ENCODE data around the gene GAN.

The GAN gene

DNA sequence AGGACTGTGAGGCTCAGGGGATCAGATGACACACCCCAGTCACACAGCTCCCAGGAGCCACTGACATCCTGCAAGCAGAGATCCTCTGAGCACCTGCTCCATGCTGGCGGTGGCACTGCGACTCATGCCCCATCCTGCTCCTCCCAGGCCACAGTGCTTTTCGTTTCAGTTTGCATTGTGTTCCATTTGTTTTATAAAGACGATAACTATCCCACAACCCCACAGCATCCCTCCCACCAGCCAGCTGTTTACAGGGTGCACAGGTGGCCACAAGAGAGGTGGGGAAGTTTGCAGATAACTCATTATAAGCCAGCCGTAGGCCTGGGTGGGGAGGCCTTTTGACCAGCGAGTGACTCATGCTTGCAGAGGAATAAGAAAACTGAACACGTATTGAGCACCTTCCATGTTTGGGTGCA lies 48.1 kb upstream of the GAN start:
- no peak overlapping the region for H2AFZ ChIP-seq (ENCODE audit: low read depth, low read length)
- no peaks in the 10 kb centered on the region for H3K36me3 ChIP-seq (replicated peaks; ENCODE audit: low read depth, low read length)
- H3K9ac ChIP-seq (ENCODE audit: low read length), result no peak overlapping the region
- H3K4me2 ChIP-seq (ENCODE audit: low read length), result no peak overlapping the region
- no peaks in the 10 kb centered on the region for H3K27me3 ChIP-seq (ENCODE audit: low read depth, low read length)
- no peaks in the 10 kb centered on the region for H4K20me1 ChIP-seq (ENCODE audit: insufficient read depth, low read length)
- no peaks in the 10 kb centered on the region for H3K9me3 ChIP-seq (ENCODE audit: insufficient read depth, low read length)
- no peak overlapping the region for H3K27ac ChIP-seq (ENCODE audit: low read length)
- no peak overlapping the region for H3K4me3 ChIP-seq (ENCODE audit: low read length)
- TF ChIP-seq EZH2phosphoT487 (IDR thresholded peaks at IDR 0.05; ENCODE audit: low read depth), result no peak
- no peaks in the 10 kb centered on the region for H3K4me1 ChIP-seq (ENCODE audit: low read length)
- H3K79me2 ChIP-seq (ENCODE audit: low read length), result no peaks in the 10 kb centered on the region

DNA sequence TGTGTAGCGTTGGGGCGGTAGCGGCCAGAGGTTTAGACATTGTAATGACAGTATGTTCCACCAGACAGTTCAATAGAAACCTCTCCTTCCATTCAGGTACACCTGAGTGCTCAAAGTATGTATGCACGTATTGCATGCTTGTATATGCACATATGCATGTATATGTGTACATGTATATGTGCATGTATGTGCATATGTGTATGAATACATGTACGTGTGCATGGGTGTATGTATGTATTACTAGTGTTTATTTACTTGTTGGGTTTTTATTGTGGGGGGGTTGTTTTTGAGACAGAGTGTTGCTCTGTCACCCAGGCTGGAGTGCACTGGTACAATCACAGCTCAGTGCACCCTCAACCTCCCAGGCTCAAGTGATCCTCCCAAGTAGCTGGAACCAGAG lies 46.3 kb upstream of the GAN start:
- H3K4me2 ChIP-seq (ENCODE audit: low read length), result no peak overlapping the region
- H3K27ac ChIP-seq (ENCODE audit: low read length), result no peak overlapping the region
- no peaks in the 10 kb centered on the region for H3K27me3 ChIP-seq (ENCODE audit: low read depth, low read length)
- no peaks in the 10 kb centered on the region for H4K20me1 ChIP-seq (ENCODE audit: insufficient read depth, low read length)
- no peaks in the 10 kb centered on the region for H3K36me3 ChIP-seq (replicated peaks; ENCODE audit: low read depth, low read length)
- H2AFZ ChIP-seq (ENCODE audit: low read depth, low read length), result no peak overlapping the region
- TF ChIP-seq, protein P1, sequence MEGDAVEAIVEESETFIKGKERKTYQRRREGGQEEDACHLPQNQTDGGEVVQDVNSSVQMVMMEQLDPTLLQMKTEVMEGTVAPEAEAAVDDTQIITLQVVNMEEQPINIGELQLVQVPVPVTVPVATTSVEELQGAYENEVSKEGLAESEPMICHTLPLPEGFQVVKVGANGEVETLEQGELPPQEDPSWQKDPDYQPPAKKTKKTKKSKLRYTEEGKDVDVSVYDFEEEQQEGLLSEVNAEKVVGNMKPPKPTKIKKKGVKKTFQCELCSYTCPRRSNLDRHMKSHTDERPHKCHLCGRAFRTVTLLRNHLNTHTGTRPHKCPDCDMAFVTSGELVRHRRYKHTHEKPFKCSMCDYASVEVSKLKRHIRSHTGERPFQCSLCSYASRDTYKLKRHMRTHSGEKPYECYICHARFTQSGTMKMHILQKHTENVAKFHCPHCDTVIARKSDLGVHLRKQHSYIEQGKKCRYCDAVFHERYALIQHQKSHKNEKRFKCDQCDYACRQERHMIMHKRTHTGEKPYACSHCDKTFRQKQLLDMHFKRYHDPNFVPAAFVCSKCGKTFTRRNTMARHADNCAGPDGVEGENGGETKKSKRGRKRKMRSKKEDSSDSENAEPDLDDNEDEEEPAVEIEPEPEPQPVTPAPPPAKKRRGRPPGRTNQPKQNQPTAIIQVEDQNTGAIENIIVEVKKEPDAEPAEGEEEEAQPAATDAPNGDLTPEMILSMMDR (IDR thresholded peaks at IDR 0.05; ENCODE audit: low read depth, low read length), result no peak
- no peak for TF ChIP-seq EZH2phosphoT487 (IDR thresholded peaks at IDR 0.05; ENCODE audit: low read depth)
- H3K4me3 ChIP-seq (ENCODE audit: low read length), result no peak overlapping the region
- no peak overlapping the region for H3K9ac ChIP-seq (ENCODE audit: low read length)
- H3K79me2 ChIP-seq (ENCODE audit: low read length), result no peaks in the 10 kb centered on the region
- peaks cover under 1% of the 10 kb centered on the region; the same call in 1 of the 2 replicates for H3K4me1 ChIP-seq (ENCODE audit: low read length)
- H3K9me3 ChIP-seq (ENCODE audit: insufficient read depth, low read length), result no peaks in the 10 kb centered on the region

DNA sequence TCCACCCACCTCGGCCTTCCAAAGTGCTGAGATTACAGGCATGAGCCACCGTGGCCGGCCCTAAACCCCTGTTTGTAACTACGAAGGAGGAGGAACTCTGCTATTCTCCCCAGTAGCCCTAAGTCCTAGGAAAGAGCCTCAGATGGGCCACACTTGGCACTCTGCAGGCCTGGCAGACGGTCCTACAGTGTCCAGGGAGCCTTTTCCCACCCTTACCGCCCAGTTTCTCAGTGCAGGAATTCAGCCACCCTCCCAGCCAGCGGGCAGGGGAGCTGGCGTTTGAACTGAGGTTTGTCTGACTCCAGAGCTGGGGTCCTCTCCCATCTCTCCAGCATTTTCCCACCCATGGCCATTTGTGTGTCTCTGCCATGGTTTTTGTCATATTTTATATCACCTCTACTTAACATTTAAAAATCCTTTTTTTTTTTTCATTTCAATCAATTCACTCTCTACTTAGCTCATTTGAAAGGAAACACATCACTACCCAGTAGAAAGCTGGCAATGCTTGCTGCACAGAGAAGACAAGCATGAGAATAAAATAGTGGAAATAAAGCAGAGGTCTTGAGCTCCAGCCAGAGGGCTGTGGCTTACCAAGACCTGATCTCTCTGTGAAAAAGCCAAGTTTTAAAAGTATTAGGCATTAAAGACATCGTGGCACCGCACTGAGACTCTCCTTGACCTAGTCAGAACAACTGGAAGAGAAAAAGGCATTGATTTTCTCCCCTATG lies 41.4 kb upstream of the GAN start:
- Histone ChIP-seq H4K20me1 (ENCODE audit: insufficient read depth, low read length) (no peaks in the 10 kb centered on the region), H3K9ac (ENCODE audit: low read length) (peak overlapping the region; percentile 30; the same call in 1 of the 2 replicates), H3K4me2 (ENCODE audit: low read length) (peak overlapping the region; percentile 48), H3K36me3 (replicated peaks; ENCODE audit: low read depth, low read length) (no peaks in the 10 kb centered on the region), H3K27me3 (ENCODE audit: low read depth, low read length) (no peaks in the 10 kb centered on the region), H3K9me3 (ENCODE audit: insufficient read depth, low read length) (no peaks in the 10 kb centered on the region), H3K4me1 (ENCODE audit: low read length) (peaks cover 10% of the 10 kb centered on the region), H2AFZ (ENCODE audit: low read depth, low read length) (peak overlapping the region; percentile 88), H3K4me3 (ENCODE audit: low read length) (peak overlapping the region; percentile 35; the same call in 1 of the 2 replicates), H3K27ac (ENCODE audit: low read length) (no peak overlapping the region), H3K79me2 (ENCODE audit: low read length) (no peaks in the 10 kb centered on the region)
- TF ChIP-seq EZH2phosphoT487 (IDR thresholded peaks at IDR 0.05; ENCODE audit: low read depth), result no peak
- TF ChIP-seq, protein P1 (IDR thresholded peaks at IDR 0.05; ENCODE audit: low read depth, low read length), result no peak

DNA sequence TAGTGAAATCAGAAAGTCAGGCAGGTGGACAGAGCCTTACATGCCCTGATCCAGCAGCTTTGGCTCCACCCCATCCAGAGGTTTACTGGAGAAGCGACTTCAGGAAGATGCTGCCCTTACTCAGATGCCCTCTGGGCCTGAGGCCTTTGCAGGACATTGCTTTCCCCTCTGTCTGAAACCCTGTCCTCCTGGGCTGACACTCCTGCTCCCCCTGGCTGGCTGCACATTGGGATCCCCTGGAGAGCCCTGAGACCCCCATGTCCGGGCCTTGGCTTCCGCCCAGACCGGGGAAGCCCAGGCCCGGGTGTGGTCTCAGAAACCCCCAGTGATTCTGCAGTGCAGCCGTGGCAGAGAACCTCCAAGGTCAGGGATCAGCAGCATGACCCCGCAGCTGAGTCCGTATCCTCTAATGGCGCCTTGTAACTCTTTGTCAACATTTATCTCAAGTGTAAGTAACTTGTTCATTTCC lies 39.7 kb upstream of the GAN start:
- Histone ChIP-seq H3K9ac (ENCODE audit: low read length) (no peak overlapping the region), H3K4me3 (ENCODE audit: low read length) (no peak overlapping the region), H3K4me2 (ENCODE audit: low read length) (no peak overlapping the region), H3K36me3 (replicated peaks; ENCODE audit: low read depth, low read length) (no peaks in the 10 kb centered on the region), H3K4me1 (ENCODE audit: low read length) (peaks cover 10% of the 10 kb centered on the region), H4K20me1 (ENCODE audit: insufficient read depth, low read length) (no peaks in the 10 kb centered on the region), H3K27me3 (ENCODE audit: low read depth, low read length) (no peaks in the 10 kb centered on the region), H3K9me3 (ENCODE audit: insufficient read depth, low read length) (no peaks in the 10 kb centered on the region), H2AFZ (ENCODE audit: low read depth, low read length) (no peak overlapping the region), H3K79me2 (ENCODE audit: low read length) (no peaks in the 10 kb centered on the region), H3K27ac (ENCODE audit: low read length) (no peak overlapping the region)
- TF ChIP-seq, protein P1 (IDR thresholded peaks at IDR 0.05; ENCODE audit: low read depth, low read length), result no peak
- TF ChIP-seq EZH2phosphoT487 (IDR thresholded peaks at IDR 0.05; ENCODE audit: low read depth), result no peak

Measured in OCI-LY3 (cell line).